GM21717 (cell line): ENCODE results near the gene SWI5.
"Not testable (repeated sequence)": the region's sequence is repeated elsewhere in the genome, so short reads cannot be mapped to it uniquely, and the experiment has no call there.

ENCODE experiments used
- ATAC-seq: cut with Tn5 transposase; IDR thresholded peaks from one replicate; pipeline ENCODE4 v1.9.1; 2021; ENCODE audit warnings: mild to moderate bottlenecking, moderate library complexity; ENCODE audit not compliant: unreplicated experiment

Gene SWI5

GRCh38 chr9:128276574-128277270 lies 646 bp downstream of the SWI5 start:
- ATAC-seq = no peak

GRCh38 chr9:128279088-128280073 lies 3.3 kb downstream of the SWI5 start:
- not testable (repeated sequence) for ATAC-seq

- no peak for ATAC-seq
Observed at GRCh38 chr9:128280084-128280622, 4.1 kb downstream of the SWI5 start.

DNA sequence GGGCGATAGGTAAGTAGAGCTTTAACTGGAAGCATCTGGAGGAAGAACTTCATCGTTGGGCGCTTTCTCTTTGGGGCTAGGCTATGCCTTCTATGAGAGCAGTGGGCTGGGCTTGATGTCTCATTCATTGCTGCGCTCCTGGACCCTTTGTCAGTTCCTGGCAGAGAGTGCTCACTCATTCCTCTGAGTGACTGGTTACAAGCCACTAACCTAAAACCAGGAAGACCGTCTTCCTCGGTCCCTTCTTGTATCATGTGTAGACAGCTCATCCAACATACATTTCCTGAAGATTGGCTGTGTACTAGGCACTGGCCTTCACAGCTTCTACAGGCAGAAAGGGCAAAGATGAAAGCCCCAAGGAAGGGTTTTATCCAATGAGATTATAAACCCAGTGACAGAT lies 6.4 kb downstream of the SWI5 start:
- ATAC-seq = no peak

DNA sequence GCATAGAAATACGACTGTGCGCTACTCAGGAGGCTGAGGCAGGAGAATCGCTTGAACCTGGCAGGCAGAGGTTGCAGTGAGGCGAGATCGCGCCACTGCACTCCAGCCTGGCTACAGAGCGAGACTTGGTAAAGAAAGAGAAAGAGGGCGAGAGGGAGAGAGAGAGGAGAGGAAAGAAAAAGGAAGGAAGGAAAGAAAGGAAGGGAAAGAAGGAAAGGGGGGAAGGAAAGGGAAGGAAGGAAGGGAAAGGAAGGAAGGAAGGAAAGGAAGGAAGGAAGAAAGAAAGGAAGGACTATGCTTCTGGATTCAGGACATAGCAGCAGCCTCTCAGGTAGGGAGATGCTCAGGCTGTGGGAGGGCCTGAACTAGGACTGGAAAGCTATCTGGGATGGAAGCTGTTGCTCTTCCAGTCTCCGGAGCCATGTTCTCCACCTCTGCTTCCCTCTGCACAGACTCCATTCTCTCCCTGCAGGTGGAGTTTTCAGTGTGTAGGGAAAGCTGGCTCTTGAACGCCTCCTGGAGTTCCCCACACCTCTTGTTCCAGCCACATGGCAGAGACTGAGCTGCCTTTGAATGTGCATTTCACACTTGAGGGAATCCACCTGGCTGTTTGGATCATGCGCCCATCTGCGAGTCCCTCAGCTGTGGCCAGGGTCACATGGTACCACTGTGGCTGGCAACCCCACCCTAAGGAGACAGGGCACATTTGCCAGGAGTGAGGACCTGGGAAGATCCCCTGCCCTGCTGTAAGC lies 9.1 kb downstream of the SWI5 start:
- ATAC-seq = no peak

DNA sequence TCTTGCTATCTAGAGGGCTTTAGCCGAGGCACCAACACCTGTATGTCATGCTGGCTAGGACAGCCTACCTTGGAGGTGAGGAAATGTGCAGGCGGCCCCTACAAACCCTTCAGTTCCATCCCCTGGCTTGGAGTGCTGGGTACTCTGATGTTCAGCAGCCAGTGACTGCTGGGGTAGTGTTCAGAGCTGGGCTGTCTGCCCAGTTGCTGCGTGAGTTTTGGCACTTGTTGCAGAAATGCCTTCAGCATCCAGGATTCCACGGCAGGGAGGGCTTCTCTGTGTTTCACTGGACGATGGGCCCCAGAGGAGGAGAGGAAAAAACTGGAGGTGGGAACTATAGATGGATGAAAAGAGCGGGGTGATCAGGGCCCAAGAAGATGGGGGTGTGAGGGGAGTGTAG lies 10.4 kb downstream of the SWI5 start:
- ATAC-seq = no peak

DNA sequence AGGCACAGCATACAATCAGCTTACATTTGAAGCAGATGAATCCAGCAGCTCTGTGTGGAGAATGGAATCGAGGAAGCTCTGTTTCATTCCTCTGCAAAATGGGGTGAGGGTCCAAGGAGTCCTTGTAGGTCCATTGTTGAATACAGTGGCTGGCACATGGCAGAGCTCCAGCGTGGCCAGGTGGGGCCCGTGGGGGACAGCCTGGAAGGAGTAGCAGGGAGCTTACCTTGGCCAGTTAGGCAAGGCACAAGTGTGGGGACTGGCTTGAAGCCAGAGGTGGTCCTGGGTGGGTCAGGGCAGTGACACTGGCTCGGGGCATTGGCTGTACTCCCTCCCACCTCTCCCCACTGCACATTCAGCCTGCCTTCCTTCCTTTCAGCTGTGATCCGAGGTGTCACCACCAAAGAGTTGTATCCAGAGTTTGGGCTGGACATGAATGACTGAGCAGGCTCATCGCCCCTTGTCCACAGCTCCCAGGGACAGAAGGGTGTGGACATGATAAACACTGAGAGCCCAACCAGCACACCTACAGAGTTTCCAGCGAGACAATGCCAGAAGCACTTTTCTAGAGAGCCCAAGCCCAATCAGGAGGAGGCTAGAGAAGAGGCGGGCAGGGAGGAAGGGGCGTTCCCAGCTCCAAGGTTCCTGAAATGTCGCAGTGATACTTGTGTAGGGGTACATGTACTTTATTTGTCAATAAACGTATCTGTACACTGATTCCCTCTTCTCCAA lies 12.4 kb downstream of the SWI5 start:
- ATAC-seq = no peak

GRCh38 chr9:128292009-128292408 lies 15.9 kb downstream of the SWI5 start:
- ATAC-seq = no peak

DNA sequence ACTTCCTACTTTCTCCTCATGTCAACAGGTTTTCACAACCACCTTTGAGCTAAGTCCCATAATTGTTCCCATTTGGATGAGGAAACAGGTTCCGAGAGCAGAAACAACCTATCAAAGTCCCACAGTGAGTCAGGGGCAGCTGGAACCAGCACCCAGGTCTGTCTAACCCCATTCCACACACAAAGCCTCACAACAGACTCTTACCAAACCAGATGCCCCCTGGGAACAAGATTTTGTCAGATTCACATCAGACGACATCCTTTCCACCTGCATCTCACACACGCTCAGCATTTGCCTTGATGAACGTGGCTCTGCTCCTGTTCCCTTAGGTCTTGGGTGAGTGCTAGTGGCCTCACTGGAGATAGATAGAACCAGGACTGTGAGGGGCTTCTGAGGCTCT lies 17.0 kb downstream of the SWI5 start:
- no peak for ATAC-seq

GRCh38 chr9:128294142-128294541 lies 18.1 kb downstream of the SWI5 start:
- no peak for ATAC-seq

DNA sequence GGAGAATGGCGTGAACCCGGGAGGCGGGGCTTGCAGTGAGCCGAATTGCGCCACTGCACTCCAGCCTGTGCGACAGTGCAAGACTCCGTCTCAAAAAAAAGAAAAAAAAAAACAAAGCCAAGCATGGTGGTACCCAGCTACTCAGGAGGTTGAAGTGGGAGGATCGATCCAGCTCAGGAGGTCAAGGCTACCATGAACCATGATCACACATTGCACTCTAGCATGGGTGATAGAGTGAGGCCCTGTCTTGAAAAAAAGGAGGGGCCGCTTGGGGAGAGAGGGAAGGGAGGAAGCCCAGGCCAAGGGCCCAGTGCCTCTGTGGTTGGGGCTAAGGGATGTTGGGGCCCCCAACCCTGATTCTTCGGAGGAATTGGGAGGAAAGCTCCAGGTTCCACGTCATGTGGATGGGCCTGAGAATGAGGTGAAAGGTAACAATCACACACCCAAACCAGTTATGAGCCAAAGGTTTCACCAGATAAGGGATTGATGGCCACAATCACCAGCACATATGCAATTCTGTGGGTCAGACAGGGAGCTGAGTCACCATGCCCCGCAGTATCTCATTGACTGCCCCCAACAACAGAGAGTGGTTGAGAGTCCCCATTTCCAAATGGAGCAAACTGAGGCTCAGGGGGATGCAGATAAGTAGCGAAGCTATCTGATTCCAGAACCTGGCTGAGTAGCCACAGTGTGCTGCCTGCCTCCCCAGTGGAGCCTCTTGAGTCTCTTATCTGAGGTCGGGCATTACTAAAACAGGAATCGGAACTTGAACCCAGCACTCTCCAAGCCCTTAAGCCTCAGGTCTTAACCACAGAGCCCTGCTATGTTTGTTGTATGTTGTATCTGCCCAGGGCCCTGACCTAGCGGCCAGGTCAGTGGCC lies 20.5 kb downstream of the SWI5 start:
- ATAC-seq = no peak

DNA sequence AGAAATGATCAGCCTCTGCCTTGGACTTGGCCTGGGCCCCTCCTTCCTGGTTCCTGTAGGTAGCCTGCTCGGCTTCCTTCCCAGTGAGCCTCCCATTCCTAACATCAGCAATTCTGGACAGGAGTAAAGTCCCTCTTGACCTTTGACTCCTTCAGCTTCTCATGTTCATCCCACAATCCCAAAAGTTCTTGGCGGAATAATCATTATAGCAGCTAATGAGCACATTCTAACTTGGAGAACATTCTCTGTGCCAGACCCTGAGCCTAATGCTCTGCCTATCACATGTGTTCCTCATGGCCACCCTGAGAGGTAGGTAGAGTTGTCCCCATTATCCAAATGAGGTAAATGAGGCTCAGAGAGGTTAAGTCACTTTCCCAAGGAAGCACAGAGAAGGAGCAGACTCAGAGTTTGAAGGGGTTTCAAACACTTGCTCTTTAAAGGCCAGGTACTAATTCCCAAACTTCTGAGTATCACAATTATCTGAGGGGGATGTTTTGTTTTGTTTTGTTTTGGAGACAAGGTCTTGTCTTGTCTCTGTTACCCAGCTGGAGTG lies 21.2 kb downstream of the SWI5 start:
- ATAC-seq = no peak

DNA sequence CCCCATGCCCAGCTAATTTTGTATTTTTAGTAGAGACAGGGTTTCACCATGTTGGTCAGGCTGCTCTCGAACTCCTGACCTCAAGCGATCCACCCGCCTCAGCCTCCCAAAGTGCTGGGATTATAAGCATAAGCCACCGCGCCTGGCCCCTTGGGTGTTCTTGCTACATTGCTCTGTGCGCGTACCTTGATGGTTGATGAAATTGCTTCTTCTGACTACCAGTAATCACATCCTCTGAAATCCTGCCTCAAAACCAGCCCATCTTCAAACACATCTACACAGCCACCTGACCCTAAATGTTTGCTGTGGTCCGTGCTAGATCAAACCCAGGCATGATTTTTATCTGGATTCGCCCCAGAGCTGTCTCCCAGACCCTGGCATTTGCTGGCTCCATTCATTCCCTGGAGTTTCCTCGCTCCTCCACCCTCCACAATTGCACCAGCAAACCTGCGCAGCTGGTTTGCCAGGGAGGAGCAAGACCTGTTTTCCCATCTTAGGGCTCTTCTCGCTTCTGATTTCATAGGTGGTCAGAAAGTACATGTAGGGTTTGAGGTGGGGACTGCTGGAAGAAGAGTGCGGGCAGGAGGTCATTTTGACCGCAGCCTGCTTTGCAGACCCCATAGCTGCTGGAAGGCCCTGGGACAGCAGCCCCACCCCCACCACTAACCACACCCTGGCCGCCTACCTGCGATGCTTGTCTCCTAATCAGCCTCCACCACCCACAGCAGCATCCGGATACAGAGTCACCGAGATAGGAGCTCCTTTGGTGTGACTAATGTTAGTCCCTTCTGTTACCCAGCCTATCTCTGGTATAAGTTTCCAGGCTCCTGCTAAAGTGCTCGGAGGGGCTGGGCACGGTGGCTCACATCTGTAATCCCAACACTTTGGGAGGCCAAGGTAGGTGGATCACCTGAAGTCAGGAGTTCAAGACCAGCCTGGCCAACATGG lies 22.7 kb downstream of the SWI5 start:
- ATAC-seq = no peak

- ATAC-seq = no peak
Observed at GRCh38 chr9:128304136-128304970, 28.3 kb downstream of the SWI5 start.

DNA sequence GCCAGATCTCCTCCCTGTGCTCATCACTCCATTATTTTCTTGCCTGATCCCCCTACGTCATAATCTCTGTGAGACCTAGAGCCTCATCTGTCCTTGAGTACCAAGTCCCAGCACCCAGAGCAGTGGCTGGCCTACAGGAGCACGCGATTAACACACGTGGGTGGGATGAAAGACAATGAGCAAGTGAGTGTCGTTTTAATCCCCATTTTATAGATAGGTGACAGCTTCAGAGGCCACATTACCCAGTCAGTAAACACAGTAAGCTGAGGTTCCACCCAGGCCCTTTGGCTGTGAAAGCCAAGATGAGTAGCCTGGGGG lies 28.9 kb downstream of the SWI5 start:
- ATAC-seq = no peak

- no peak for ATAC-seq
Observed at GRCh38 chr9:128309551-128309950, 33.5 kb downstream of the SWI5 start.

- ATAC-seq = no peak
Observed at GRCh38 chr9:128310461-128310860, 34.4 kb downstream of the SWI5 start.
